Activated naive CD4-positive, alpha-beta T cell treated with anti-CD3 and anti-CD28 coated beads, Interleukin-2, amount 10 ng/mL, durations not matched to agents 7 days and 5 days (primary cell): ENCODE measurements around the gene SZT2.
"Not testable (repeated sequence)": the region's sequence is repeated elsewhere in the genome, so short reads cannot be mapped to it uniquely, and the experiment has no call there.

Experiments used
- CTCF ChIA-PET: fragments of 350-600 bp; sonication (Branson Sonifier 250); formaldehyde crosslinking; loops from one replicate; lab custom pipeline; 2021; ENCODE audit warnings: antibody characterized with exemption; lab: Charles Lee
- DNase-seq: peaks from one replicate; pipeline ENCODE4 v3.0.0-alpha.2; 2020
- H3K27ac Mint-ChIP-seq: one replicate; pipeline ENCODE4 v1.8.0; 2021; ENCODE audit warnings: mild to moderate bottlenecking, moderate library complexity, mixed read lengths
- H3K27me3 Mint-ChIP-seq: one replicate; pipeline ENCODE4 v1.8.0; 2021; ENCODE audit warnings: mild to moderate bottlenecking, mixed read lengths
- H3K36me3 Mint-ChIP-seq: one replicate; pipeline ENCODE4 v1.8.0; 2021; ENCODE audit warnings: mixed read lengths
- H3K4me1 Mint-ChIP-seq: one replicate; pipeline ENCODE4 v1.8.0; 2021; ENCODE audit warnings: mixed read lengths
- H3K4me3 Mint-ChIP-seq: one replicate; pipeline ENCODE4 v1.8.0; 2021; ENCODE audit warnings: mild to moderate bottlenecking, moderate library complexity, mixed read lengths
- H3K9me3 Mint-ChIP-seq: one replicate; pipeline ENCODE4 v1.8.0; 2021; ENCODE audit warnings: mixed read lengths

SZT2 gene

GRCh38 chr1:43367904-43368645, 21.6 kb upstream of the SZT2 start, which contains the start of gene ELOVL1:
Gene ELOVL1 (minus strand): TSS chr1:43368011. CDS start chr1:43365609, 2,402 bp downstream.
- Mint-ChIP-seq H3K4me3 (peak within 1 kb of the TSS; percentile 83), H3K36me3 (peaks cover 35% of the 10 kb centered on the region), H3K27me3 (no peaks in the 10 kb centered on the region), H3K9me3 (no peaks in the 10 kb centered on the region), H3K4me1 (peaks cover 50% of the 10 kb centered on the region), H3K27ac (peak within 1 kb of the TSS; percentile 93)
- DNase-seq: peak; percentile 93
- CTCF ChIA-PET: interaction anchor here (0.6 to 1.4 kb wide), 7 partner anchors 10 to 141 kb away, joined by 3 to 10 read pairs (median 3); partner anchors contain the start of gene CDC20

GRCh38 chr1:43368646-43369020, 21.1 kb upstream of the SZT2 start:
- H3K27me3 Mint-ChIP-seq: no peaks in the 10 kb centered on the region
- H3K4me1 Mint-ChIP-seq: peaks cover 47% of the 10 kb centered on the region
- H3K27ac Mint-ChIP-seq: peak overlapping the region; percentile 93
- H3K9me3 Mint-ChIP-seq: no peaks in the 10 kb centered on the region
- peaks cover 35% of the 10 kb centered on the region for H3K36me3 Mint-ChIP-seq
- no peak for DNase-seq
- CTCF ChIA-PET: interaction anchor here (0.7 to 1.4 kb wide), 6 partner anchors 10 to 142 kb away, joined by 3 to 10 read pairs (median 4); no protein-coding TSS in a partner anchor
- H3K4me3 Mint-ChIP-seq: peak overlapping the region; percentile 79

DNA sequence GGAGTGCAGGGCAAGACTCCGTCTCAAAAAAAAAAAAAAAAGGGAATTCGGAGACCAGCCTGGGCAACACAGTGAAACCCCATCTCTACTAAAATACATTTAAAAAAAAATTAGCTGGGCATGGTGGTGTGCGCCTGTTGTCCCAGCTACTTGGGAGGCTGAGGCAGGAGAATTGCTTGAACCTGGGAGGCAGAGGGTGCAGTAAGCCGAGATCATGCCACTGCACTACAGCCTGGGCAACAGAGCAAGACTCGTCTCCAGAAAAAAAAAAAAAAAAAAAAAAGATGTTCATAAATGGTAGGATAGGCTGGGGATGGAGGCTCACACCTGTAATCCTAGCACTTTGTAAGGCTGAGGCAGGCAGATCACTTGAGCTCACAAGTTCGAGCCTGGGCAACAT, 19.9 kb upstream of the SZT2 start:
- H3K4me3 Mint-ChIP-seq, H3K27me3 Mint-ChIP-seq, H3K9me3 Mint-ChIP-seq, H3K27ac Mint-ChIP-seq, DNase-seq: not testable (repeated sequence)
- Mint-ChIP-seq H3K4me1 (peaks cover 36% of the 10 kb centered on the region), H3K36me3 (peaks cover 25% of the 10 kb centered on the region)
- CTCF ChIA-PET: interaction anchor here (1.0 to 1.1 kb wide), 2 partner anchors 131 to 143 kb away, joined by 3 read pairs; no protein-coding TSS in a partner anchor

GRCh38 chr1:43370564-43370963, 19.1 kb upstream of the SZT2 start:
- peak overlapping the region; percentile 39 for H3K27ac Mint-ChIP-seq
- CTCF ChIA-PET: interaction anchor here (1.0 to 1.1 kb wide), 2 partner anchors 132 to 144 kb away, joined by 3 read pairs; no protein-coding TSS in a partner anchor
- H3K4me1 Mint-ChIP-seq: peaks cover 28% of the 10 kb centered on the region
- no peaks in the 10 kb centered on the region for H3K27me3 Mint-ChIP-seq
- DNase-seq: no peak
- H3K36me3 Mint-ChIP-seq: peaks cover 18% of the 10 kb centered on the region
- H3K4me3 Mint-ChIP-seq: no peak overlapping the region
- no peaks in the 10 kb centered on the region for H3K9me3 Mint-ChIP-seq

- Mint-ChIP-seq H3K4me3 (no peak overlapping the region), H3K27me3 (no peaks in the 10 kb centered on the region), H3K36me3 (peaks cover 9% of the 10 kb centered on the region), H3K4me1 (peaks cover 14% of the 10 kb centered on the region), H3K27ac (no peak overlapping the region), H3K9me3 (no peaks in the 10 kb centered on the region)
- CTCF ChIA-PET: interaction anchor here (1.1 kb wide), 1 partner anchor 42 kb away, joined by 3 read pairs; no protein-coding TSS in a partner anchor
- DNase-seq: no peak
Observed at GRCh38 chr1:43372172-43372571, 17.5 kb upstream of the SZT2 start.

- Mint-ChIP-seq H3K9me3 (no peaks in the 10 kb centered on the region), H3K27me3 (no peaks in the 10 kb centered on the region), H3K36me3 (peaks cover 9% of the 10 kb centered on the region), H3K4me3 (no peak overlapping the region), H3K27ac (no peak overlapping the region), H3K4me1 (peaks cover 12% of the 10 kb centered on the region)
- CTCF ChIA-PET: interaction anchor here (0.7 to 1.1 kb wide), 2 partner anchors 41 to 76 kb away, joined by 3 to 4 read pairs; no protein-coding TSS in a partner anchor
- DNase-seq: no peak
Observed at GRCh38 chr1:43373066-43373940, 16.4 kb upstream of the SZT2 start.

DNA sequence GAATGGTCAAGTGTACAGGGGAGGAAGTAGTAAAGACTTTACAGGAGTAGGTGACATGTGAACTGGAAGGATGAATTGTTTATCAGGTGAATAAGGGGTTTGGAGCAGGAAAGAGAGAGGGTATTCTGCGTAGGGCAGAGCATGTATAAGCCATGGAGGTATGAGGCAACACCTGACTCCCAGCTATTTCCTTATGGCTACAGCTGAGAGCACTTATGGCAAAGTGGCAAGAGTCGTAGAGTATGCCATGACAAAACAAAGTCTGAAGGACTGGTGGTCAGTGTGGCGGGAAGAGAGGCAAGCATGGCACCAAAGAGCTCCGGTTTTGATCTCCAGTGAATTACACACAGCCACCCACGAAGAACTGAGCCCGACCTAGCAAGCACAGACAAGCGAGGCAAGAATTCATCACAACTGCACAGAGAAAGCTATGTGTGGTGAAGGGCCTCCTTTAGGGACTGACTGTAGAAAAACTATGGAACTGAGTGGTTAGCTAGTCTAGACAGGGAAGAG, 12.9 kb upstream of the SZT2 start:
- peaks cover 9% of the 10 kb centered on the region for H3K36me3 Mint-ChIP-seq
- CTCF ChIA-PET: interaction anchor here (1.1 to 1.5 kb wide), 4 partner anchors 10 to 150 kb away, joined by 4 to 5 read pairs (median 4); partner anchors contain the start of gene MED8
- peaks cover 6% of the 10 kb centered on the region for H3K4me1 Mint-ChIP-seq
- DNase-seq: no peak
- H3K4me3 Mint-ChIP-seq: no peak overlapping the region
- no peak overlapping the region for H3K27ac Mint-ChIP-seq
- H3K27me3 Mint-ChIP-seq: no peaks in the 10 kb centered on the region
- H3K9me3 Mint-ChIP-seq: no peaks in the 10 kb centered on the region

DNA sequence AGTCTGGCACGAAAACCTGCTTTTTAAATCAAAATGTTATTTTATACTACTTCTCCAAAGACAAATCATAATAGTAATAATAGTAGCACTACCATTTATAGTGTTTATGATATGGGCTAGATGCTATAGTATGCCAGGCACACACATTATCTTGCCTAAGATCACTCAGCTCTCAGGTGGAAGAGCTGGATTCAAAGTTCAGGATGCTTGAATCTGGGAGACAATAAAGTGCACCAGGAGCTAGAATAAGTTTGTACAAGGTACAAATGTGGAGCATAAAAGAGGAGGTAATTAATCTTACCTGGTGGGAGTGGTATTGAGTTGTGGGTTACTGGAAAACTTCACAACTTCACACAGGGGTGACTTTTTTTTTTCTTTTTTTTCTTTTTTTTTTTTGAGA, 11.9 kb upstream of the SZT2 start:
- H3K27me3 Mint-ChIP-seq: no peaks in the 10 kb centered on the region

GRCh38 chr1:43379476-43379875, 10.2 kb upstream of the SZT2 start:
- H3K4me1 Mint-ChIP-seq: peaks cover 6% of the 10 kb centered on the region
- peaks cover 18% of the 10 kb centered on the region for H3K36me3 Mint-ChIP-seq
- no peaks in the 10 kb centered on the region for H3K9me3 Mint-ChIP-seq
- H3K27ac Mint-ChIP-seq: no peak overlapping the region
- no peak for DNase-seq
- CTCF ChIA-PET: no interaction called here
- no peak overlapping the region for H3K4me3 Mint-ChIP-seq
- H3K27me3 Mint-ChIP-seq: no peaks in the 10 kb centered on the region

More for the DNA sequence above, 11.9 kb upstream of the SZT2 start:
- Mint-ChIP-seq H3K4me3 (no peak overlapping the region), H3K4me1 (peaks cover 6% of the 10 kb centered on the region), H3K27ac (no peak overlapping the region), H3K36me3 (peaks cover 12% of the 10 kb centered on the region), H3K9me3 (no peaks in the 10 kb centered on the region)
- DNase-seq: no peak
- CTCF ChIA-PET: interaction anchor here (0.6 kb wide), 1 partner anchor 1440 kb away, joined by 3 read pairs; no protein-coding TSS in a partner anchor

- peaks cover 33% of the 10 kb centered on the region for H3K36me3 Mint-ChIP-seq
- CTCF ChIA-PET: interaction anchor here (0.6 to 1.1 kb wide), 3 partner anchors 32 to 48 kb away, joined by 3 to 4 read pairs (median 3); no protein-coding TSS in a partner anchor
Observed at GRCh38 chr1:43381612-43382011, 8.1 kb upstream of the SZT2 start.

DNA sequence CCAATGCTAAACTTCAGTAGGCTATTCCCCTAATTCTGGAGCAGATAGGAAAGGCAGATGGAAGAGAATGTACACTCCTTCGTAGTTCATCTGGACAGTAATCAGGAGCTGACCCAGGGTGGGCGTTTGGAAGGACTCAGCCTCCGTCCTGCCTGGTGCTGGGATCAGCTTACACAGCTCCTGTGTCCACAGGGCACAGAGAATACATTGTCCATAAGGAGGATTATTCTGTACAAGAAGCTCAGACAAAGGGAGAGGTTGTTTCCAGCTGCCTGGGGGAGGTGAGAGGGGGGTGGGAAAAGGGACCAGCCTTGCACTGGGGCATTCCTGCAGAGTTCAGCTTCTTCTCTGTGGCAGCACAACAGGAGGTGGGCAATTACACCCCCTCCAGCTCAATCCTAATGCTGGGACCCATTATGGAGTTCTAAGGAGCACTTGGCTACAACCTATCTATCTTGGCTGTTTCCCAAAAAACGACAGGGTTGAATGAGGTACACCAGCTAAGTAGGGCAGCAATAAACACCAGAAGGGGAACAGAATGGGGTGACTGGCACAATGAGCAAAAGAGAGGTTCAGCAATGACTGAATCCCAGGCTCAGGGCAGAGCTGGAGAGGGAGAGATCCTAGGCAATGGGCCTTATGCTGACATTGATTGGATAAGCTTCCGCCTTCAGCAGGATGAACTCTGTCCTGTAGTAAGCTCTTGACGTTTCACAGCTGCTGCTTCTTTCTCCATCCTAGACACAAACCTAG, 7.5 kb upstream of the SZT2 start:
- Mint-ChIP-seq H3K27me3 (no peaks in the 10 kb centered on the region), H3K27ac (no peak overlapping the region), H3K36me3 (peaks cover 37% of the 10 kb centered on the region), H3K9me3 (no peaks in the 10 kb centered on the region), H3K4me1 (peaks cover 6% of the 10 kb centered on the region), H3K4me3 (no peak overlapping the region)
- no peak for DNase-seq
- CTCF ChIA-PET: interaction anchor here (0.6 to 1.1 kb wide), 3 partner anchors 31 to 48 kb away, joined by 3 to 4 read pairs (median 3); no protein-coding TSS in a partner anchor

More at GRCh38 chr1:43381612-43382011, 8.1 kb upstream of the SZT2 start:
- Mint-ChIP-seq H3K27me3 (no peaks in the 10 kb centered on the region), H3K4me3 (no peak overlapping the region), H3K4me1 (peaks cover 6% of the 10 kb centered on the region), H3K27ac (no peak overlapping the region), H3K9me3 (no peaks in the 10 kb centered on the region)
- DNase-seq: no peak

GRCh38 chr1:43383449-43383848, 6.2 kb upstream of the SZT2 start:
- no peaks in the 10 kb centered on the region for H3K9me3 Mint-ChIP-seq
- CTCF ChIA-PET: no interaction called here
- H3K36me3 Mint-ChIP-seq: peaks cover 36% of the 10 kb centered on the region
- peaks cover 16% of the 10 kb centered on the region for H3K4me1 Mint-ChIP-seq
- DNase-seq: no peak
- no peak overlapping the region for H3K4me3 Mint-ChIP-seq
- H3K27me3 Mint-ChIP-seq: no peaks in the 10 kb centered on the region
- no peak overlapping the region for H3K27ac Mint-ChIP-seq

GRCh38 chr1:43386676-43387075, 3.0 kb upstream of the SZT2 start:
- Mint-ChIP-seq H3K27me3 (peaks cover 3% of the 10 kb centered on the region), H3K4me1 (peaks cover 36% of the 10 kb centered on the region), H3K36me3 (peaks cover 41% of the 10 kb centered on the region), H3K4me3 (no peak overlapping the region), H3K27ac (no peak overlapping the region), H3K9me3 (no peaks in the 10 kb centered on the region)
- CTCF ChIA-PET: interaction anchor here (1.5 to 1.7 kb wide), 2 partner anchors 11 to 28 kb away, joined by 5 read pairs; no protein-coding TSS in a partner anchor
- no peak for DNase-seq
